Ishikawa (cell line): ENCODE measurements around the gene MIOS.

Experiments used
- CEBPB ChIP-seq: IDR thresholded peaks from 2 replicates; pipeline ENCODE4 v1.6.1; 2012
- CREB1 ChIP-seq: IDR thresholded peaks from 2 replicates; pipeline ENCODE4 v1.6.1; 2012; ENCODE audit warnings: low read depth
- EGR1 ChIP-seq: IDR thresholded peaks from 2 replicates; pipeline ENCODE4 v1.6.1; 2012
- EP300 ChIP-seq: IDR thresholded peaks from 2 replicates; pipeline ENCODE4 v1.6.1; 2012; ENCODE audit warnings: borderline replicate concordance
- FOXM1 ChIP-seq: IDR thresholded peaks from 2 replicates; pipeline ENCODE4 v1.6.1; 2012; ENCODE audit warnings: low read depth, borderline replicate concordance
- MAX ChIP-seq: IDR thresholded peaks from 2 replicates; pipeline ENCODE4 v1.6.1; 2012
- NFIC ChIP-seq: IDR thresholded peaks from 2 replicates; pipeline ENCODE4 v1.6.1; 2012
- RAD21 ChIP-seq: IDR thresholded peaks from 2 replicates; pipeline ENCODE4 v1.6.1; 2012; ENCODE audit warnings: low read depth
- REST ChIP-seq: IDR thresholded peaks from 2 replicates; pipeline ENCODE4 v1.6.1; 2012; ENCODE audit warnings: low read depth, mild to moderate bottlenecking
- TAF1 ChIP-seq: IDR thresholded peaks from 2 replicates; pipeline ENCODE4 v1.6.1; 2012; ENCODE audit warnings: low read depth, mild to moderate bottlenecking
- TCF12 ChIP-seq: IDR thresholded peaks from 2 replicates; pipeline ENCODE4 v1.6.1; 2012; ENCODE audit warnings: low read depth
- TEAD4 ChIP-seq: IDR thresholded peaks from 2 replicates; pipeline ENCODE4 v1.6.1; 2012
- USF1 ChIP-seq: IDR thresholded peaks from 2 replicates; pipeline ENCODE4 v1.6.1; 2012
- YY1 ChIP-seq: IDR thresholded peaks from 2 replicates; pipeline ENCODE4 v1.6.1; 2012; ENCODE audit warnings: low read depth
- ZBTB7A ChIP-seq: IDR thresholded peaks from 2 replicates; pipeline ENCODE4 v1.6.1; 2012; ENCODE audit warnings: low read depth

MIOS gene

GRCh38 chr7:7652798-7653540, 86.3 kb downstream of the MIOS start:
- TF ChIP-seq USF1: no peak
- TF ChIP-seq MAX: no peak
- TF ChIP-seq EGR1: no peak
- TF ChIP-seq RAD21: no peak
- no peak for TF ChIP-seq CREB1
- TF ChIP-seq TAF1: no peak

DNA sequence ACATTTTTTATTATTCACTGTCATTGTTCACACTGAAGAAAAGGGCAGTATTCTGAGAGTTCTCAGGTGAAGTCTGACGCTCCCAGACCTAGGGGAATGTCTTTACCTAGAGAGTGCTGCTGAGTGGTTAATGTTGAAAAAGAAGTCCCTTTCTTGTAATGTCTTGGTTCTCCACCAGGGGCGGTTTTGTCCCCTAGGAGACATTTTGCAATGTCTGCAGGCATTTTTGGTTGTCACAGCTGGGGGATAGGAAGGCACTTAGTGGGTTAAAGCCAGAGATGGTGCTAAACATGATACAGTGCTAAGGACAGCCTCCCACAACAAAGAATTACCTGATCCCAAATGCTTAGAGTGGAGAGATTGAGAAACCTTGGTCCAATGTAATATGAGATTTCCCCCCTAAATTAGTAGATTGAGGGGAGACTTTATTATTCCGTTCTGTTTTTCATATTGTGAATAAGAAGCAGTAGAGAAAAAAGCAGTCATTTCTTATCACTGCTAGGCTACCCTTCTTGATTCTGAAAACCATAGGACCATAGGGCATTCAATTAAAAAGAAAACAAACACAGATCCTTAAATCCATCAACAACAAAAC, 87.0 kb downstream of the MIOS start:
- TF ChIP-seq CREB1 (no peak), YY1 (no peak), TEAD4 (no peak), USF1 (no peak), TCF12 (no peak), ZBTB7A (no peak), EGR1 (no peak), EP300 (no peak), MAX (no peak), CEBPB (no peak), REST (no peak), TAF1 (no peak), RAD21 (no peak), NFIC (no peak), FOXM1 (no peak)

GRCh38 chr7:7654964-7655715, 88.5 kb downstream of the MIOS start:
- TF ChIP-seq FOXM1 (no peak), RAD21 (no peak), CEBPB (no peak), ZBTB7A (no peak), YY1 (no peak), EGR1 (no peak), EP300 (no peak), TEAD4 (no peak), NFIC (no peak), REST (no peak), MAX (no peak)
